Thoracic aorta (tissue), 2 donors: Measurements from ENCODE around the gene GJA1. TPM values are rescaled to one million over a fixed set of nuclear protein-coding genes. Genes with fewer than 3 reads are reported as not detected.

Source experiments
- ATAC-seq: fragments of 150-250 bp; one replicate; pipeline ENCODE4 v1.8.0; 2017; ENCODE audit warnings: low read depth; ENCODE audit not compliant: insufficient number of reproducible peaks, low FRiP score
- DNase-seq: peaks from one replicate; pipeline ENCODE4 v3.0.0-alpha.2; 2020; ENCODE audit warnings: low spot score
- H3K27ac ChIP-seq, 2 donors: fragments of 200-600 bp; sonication (generic); 1 replicate in 1 of 2; 2 replicates in 1 of 2; pipeline ENCODE4 v1.5.1; 2016; ENCODE audit warnings: mild to moderate bottlenecking in 2 of 2, moderate library complexity in 2 of 2
- H3K27me3 ChIP-seq: fragments of 200-600 bp; sonication (generic); replicated peaks from 2 replicates; pipeline ENCODE4 v1.6.0; 2016; ENCODE audit warnings: mild to moderate bottlenecking; ENCODE audit not compliant: insufficient read depth
- H3K36me3 ChIP-seq: fragments of 200-600 bp; sonication (generic); one replicate; pipeline ENCODE4 v1.5.1; 2016
- H3K4me1 ChIP-seq, 2 donors: fragments of 200-600 bp; sonication (generic); 1 replicate in 1 of 2; 2 replicates in 1 of 2; pipeline versions ENCODE4 v1.5.1 to v1.6.0; 2016; ENCODE audit warnings: low read depth in 2 of 2, mild to moderate bottlenecking in 1 of 2; ENCODE audit not compliant: control insufficient read depth in 1 of 2
- H3K4me3 ChIP-seq: fragments of 200-600 bp; sonication (generic); 2 replicates; pipeline ENCODE4 v1.5.1; 2016; ENCODE audit warnings: mild to moderate bottlenecking
- H3K9me3 ChIP-seq: fragments of 200-600 bp; sonication (generic); 2 replicates; pipeline ENCODE4 v1.5.1; 2016
- total RNA-seq, 2 donors: library from RNA; depleted of rRNA; stranded (reverse); fragments of >200 nt; gene quantifications; one replicate each; pipeline versions ENCODE4 v1.1.0 to v1.2.3, GENCODE V29; 2016
- TF ChIP-seq, protein P1 (sequence below): fragments of 200-600 bp; sonication (generic); IDR thresholded peaks from one replicate; pipeline ENCODE4 v1.5.1; 2019; ENCODE audit warnings: antibody characterized with exemption

Gene GJA1
- total RNA-seq, 2 donors from 2014 or later, result 199 to 281 TPM

DNA sequence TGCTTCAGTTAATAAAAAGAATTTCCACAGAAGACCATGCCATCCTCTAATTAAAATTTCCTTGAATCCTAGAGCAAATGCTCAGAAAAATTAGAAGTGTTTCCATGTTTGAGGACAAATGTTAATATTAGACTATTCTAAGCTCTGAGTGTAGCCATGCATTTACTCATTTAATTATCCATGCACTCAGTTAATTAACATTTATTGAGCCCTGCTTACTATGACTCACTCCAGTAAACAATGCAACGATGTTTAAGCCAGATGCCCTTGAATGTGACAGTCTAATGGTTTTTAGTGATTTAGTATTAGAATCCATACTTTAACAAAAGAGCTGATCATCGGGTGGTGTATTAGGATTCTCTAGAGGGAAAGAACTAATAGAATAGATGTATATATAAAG, 37.3 kb upstream of the GJA1 start:
- no peaks in the 10 kb centered on the region for H3K36me3 ChIP-seq
- no peak overlapping the region for H3K4me3 ChIP-seq
- TF ChIP-seq, protein P1, sequence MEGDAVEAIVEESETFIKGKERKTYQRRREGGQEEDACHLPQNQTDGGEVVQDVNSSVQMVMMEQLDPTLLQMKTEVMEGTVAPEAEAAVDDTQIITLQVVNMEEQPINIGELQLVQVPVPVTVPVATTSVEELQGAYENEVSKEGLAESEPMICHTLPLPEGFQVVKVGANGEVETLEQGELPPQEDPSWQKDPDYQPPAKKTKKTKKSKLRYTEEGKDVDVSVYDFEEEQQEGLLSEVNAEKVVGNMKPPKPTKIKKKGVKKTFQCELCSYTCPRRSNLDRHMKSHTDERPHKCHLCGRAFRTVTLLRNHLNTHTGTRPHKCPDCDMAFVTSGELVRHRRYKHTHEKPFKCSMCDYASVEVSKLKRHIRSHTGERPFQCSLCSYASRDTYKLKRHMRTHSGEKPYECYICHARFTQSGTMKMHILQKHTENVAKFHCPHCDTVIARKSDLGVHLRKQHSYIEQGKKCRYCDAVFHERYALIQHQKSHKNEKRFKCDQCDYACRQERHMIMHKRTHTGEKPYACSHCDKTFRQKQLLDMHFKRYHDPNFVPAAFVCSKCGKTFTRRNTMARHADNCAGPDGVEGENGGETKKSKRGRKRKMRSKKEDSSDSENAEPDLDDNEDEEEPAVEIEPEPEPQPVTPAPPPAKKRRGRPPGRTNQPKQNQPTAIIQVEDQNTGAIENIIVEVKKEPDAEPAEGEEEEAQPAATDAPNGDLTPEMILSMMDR, result no peak
- no peaks in the 10 kb centered on the region for H3K27me3 ChIP-seq
- H3K9me3 ChIP-seq, result no peaks in the 10 kb centered on the region
- H3K27ac ChIP-seq, result no peak overlapping the region
- no peaks in the 10 kb centered on the region for H3K4me1 ChIP-seq
- DNase-seq (no peak), ATAC-seq (no peak)

DNA sequence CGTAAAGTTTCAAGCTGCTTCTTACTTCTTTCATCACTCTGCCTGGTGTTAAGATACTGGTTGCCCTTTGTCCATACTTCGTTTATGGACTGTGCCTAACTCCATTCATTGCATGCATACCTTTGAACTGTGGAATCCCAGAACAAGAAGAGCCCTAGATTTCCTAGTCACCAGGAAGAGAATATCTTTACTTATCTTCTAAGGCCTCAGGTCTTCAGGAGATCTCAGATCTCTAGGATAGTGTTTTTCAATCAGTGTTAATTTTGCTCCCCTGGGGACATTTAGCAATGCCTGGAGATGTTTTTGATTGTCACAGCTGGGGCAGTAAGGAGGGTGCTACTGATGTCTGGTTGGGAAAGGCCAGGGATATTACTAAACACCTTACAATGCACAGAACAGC, 35.5 kb upstream of the GJA1 start:
- no peaks in the 10 kb centered on the region for H3K36me3 ChIP-seq
- no peaks in the 10 kb centered on the region for H3K9me3 ChIP-seq
- H3K27me3 ChIP-seq, result no peaks in the 10 kb centered on the region
- no peak overlapping the region for H3K4me3 ChIP-seq
- no peak overlapping the region for H3K27ac ChIP-seq
- TF ChIP-seq, protein P1, result no peak
- no peak for DNase-seq
- no peak for ATAC-seq
- no peaks in the 10 kb centered on the region for H3K4me1 ChIP-seq

DNA sequence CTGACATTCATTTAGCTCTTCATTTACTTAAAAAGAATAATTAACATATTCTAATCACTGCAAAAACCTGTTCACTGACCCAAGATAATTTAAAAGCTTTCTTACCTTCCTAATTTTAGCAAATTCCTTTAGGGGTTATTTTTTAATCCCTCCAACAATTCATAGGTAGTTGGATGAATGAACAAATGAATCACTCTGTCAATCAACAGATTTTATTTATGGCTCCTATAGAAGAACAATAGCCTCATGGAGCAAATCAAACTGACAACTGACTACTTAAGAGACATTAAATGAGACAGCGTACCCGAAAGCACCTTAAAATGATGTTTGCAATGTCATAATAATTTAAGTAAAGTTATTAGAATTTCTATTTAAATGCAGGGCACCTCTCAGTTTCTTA, 31.5 kb upstream of the GJA1 start:
- Histone ChIP-seq H3K27ac (no peak overlapping the region), H3K4me3 (no peak overlapping the region), H3K9me3 (no peaks in the 10 kb centered on the region), H3K27me3 (no peaks in the 10 kb centered on the region), H3K4me1 (no peaks in the 10 kb centered on the region), H3K36me3 (no peaks in the 10 kb centered on the region)
- DNase-seq, result no peak
- TF ChIP-seq, protein P1, result no peak
- no peak for ATAC-seq

DNA sequence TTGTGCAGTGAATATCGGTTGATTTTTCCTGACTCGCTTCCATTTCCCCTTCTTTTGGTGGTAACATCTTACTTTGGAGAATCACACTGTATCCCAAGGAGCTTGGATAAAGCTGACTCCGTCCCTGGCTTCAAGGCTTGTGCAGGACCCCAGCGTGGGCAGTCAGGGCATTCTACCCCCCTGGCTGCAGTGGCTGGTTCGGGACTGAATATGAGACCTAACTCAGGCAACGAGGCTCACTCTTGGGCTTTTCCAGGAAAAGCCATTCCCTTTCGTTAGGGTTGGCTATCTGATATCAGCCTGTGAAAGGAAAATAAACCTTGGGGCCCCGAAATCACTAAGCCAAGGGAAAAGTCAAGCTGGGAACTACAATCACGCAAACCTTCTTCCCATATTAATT, 30.1 kb upstream of the GJA1 start:
- TF ChIP-seq, protein P1, result no peak
- no peaks in the 10 kb centered on the region for H3K36me3 ChIP-seq
- H3K9me3 ChIP-seq, result no peaks in the 10 kb centered on the region
- no peak overlapping the region for H3K27ac ChIP-seq
- H3K4me3 ChIP-seq, result no peak overlapping the region
- ATAC-seq (no peak), DNase-seq (no peak)
- H3K27me3 ChIP-seq, result no peaks in the 10 kb centered on the region
- no peaks in the 10 kb centered on the region for H3K4me1 ChIP-seq

DNA sequence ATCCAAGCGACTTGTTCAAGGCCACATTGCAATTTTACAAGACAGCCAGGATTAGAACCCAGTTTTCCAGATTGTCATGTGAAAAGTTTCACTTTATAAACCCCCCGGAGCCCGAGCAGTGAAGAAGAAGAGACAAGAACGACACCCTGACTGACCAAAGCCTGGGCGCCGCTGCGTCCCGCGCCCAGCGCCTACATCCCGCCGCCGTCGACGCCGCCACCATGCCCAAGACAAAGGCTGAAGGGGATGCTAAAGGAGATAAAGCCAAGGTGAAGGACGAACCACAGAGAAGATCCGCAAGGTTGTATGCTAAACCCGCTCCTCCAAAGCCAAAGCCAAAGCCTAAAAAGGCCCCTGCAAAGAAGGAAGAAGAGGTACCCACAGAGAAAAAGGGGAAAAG, 27.1 kb upstream of the GJA1 start:
- ATAC-seq (no peak), DNase-seq (no peak)
- Histone ChIP-seq H3K4me1 (no peaks in the 10 kb centered on the region), H3K27ac (no peak overlapping the region), H3K27me3 (no peaks in the 10 kb centered on the region), H3K36me3 (no peaks in the 10 kb centered on the region), H3K9me3 (no peaks in the 10 kb centered on the region), H3K4me3 (no peak overlapping the region)
- TF ChIP-seq, protein P1, result no peak
